ENCODE data around the gene INPP5D. TPM values are rescaled to one million over a fixed set of nuclear protein-coding genes. Genes with fewer than 3 reads are reported as not detected.

The INPP5D gene
- total RNA-seq, 1 donor from 2014 or later = 2.2 TPM

DNA sequence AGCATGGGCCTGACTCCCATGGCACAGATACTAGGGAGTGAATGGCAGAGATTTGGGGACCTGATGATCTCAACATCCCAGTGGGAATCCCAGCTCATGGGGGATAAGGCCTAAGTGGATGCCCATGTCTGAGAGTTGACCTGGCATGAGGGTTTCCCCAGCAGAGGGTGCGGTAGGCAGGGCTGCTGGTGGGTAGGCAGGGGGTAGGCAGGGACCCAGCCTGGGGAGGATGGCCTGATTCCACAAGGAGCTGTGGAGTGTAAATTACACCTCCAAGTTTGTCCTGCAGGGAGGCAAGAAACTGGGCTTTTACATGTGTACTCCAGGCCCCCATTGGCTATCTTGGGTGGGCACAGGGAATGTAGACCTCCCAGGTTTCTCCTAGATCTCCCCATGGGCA is 46.9 kb downstream of the INPP5D start:
- Mint-ChIP-seq H3K4me1 (ENCODE audit: low read depth, unreplicated experiment) (no peaks in the 10 kb centered on the region), H3K36me3 (ENCODE audit: unreplicated experiment) (no peaks in the 10 kb centered on the region), H3K27ac (ENCODE audit: unreplicated experiment) (no peak overlapping the region), H3K4me3 (ENCODE audit: unreplicated experiment) (no peak overlapping the region), H3K27me3 (ENCODE audit: unreplicated experiment) (peaks cover 1% of the 10 kb centered on the region), H3K9me3 (ENCODE audit: unreplicated experiment) (no peaks in the 10 kb centered on the region)
- TF ChIP-seq, protein P1, sequence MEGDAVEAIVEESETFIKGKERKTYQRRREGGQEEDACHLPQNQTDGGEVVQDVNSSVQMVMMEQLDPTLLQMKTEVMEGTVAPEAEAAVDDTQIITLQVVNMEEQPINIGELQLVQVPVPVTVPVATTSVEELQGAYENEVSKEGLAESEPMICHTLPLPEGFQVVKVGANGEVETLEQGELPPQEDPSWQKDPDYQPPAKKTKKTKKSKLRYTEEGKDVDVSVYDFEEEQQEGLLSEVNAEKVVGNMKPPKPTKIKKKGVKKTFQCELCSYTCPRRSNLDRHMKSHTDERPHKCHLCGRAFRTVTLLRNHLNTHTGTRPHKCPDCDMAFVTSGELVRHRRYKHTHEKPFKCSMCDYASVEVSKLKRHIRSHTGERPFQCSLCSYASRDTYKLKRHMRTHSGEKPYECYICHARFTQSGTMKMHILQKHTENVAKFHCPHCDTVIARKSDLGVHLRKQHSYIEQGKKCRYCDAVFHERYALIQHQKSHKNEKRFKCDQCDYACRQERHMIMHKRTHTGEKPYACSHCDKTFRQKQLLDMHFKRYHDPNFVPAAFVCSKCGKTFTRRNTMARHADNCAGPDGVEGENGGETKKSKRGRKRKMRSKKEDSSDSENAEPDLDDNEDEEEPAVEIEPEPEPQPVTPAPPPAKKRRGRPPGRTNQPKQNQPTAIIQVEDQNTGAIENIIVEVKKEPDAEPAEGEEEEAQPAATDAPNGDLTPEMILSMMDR (IDR thresholded peaks at IDR 0.05; ENCODE audit: partially characterized antibody, unreplicated experiment) = no peak
- DNase-seq = no peak

DNA sequence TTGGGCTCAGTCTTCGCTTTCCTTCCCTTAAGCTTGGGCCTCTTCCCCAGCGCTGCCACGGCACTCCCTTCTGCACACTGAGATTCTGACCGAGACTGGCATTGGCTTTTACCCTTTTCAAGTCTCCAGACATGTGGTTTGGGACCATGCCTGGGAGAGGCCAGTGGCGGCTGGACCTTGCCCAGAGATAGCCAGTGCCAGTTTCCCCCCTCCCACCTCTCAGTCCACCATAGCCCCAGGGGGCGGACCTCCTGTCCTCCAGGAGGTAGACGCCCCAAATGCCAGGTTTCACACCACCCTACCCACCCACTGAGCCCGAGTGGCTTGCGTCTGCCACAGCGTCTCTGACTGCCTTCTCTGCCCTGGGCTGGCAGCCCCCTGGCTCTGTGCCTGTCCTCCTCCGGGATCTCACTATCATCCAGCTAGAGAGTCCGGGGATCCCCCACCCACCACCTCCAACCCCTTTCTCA is 47.7 kb downstream of the INPP5D start:
- Mint-ChIP-seq H3K27ac (ENCODE audit: unreplicated experiment) (no peak overlapping the region), H3K9me3 (ENCODE audit: unreplicated experiment) (no peaks in the 10 kb centered on the region), H3K4me1 (ENCODE audit: low read depth, unreplicated experiment) (no peaks in the 10 kb centered on the region), H3K4me3 (ENCODE audit: unreplicated experiment) (no peak overlapping the region), H3K36me3 (ENCODE audit: unreplicated experiment) (no peaks in the 10 kb centered on the region), H3K27me3 (ENCODE audit: unreplicated experiment) (peaks cover 1% of the 10 kb centered on the region)
- no peak for DNase-seq
- TF ChIP-seq, protein P1 (IDR thresholded peaks at IDR 0.05; ENCODE audit: partially characterized antibody, unreplicated experiment) = no peak

DNA sequence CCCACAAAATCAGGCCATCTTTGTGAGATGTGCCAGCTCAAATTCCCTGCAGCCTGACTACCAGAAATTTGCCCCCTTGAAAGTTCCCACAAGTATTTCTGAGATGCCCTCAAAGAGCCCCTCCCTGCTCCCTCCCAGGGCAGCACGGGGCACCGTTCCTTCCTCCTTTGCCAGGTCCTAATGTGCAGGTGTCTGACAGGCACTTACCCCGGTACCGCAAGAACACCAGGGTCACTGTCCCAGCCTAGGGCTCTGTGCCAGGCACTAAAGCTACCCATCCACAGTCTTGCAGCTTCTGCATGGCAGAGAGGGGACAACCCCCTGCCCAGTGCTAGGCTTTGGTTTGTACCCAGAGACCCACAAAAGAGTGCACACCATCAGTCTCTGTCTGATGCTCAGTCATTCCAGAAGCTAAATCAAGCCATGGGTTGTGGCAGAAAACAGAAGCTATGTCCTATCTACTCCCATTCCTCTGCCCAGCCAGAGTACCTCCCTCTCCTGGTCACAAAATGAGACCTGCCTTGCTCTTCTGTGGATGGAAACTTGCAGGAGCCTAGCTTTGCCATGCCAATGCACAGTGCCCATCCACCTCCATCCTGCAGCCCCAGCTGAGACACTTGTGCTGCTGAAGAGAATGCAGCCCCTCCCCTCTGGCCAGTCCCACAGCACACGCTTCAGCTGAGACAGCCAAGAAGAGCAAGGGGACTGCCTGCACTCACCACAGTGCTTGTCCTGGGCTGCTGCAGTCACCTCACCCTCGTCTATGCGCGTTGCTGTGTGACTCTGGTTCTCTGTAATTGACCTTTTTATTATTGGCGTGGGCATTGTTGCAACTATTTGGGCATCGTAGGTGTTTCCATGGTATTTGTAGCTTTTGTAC is 48.7 kb downstream of the INPP5D start:
- no peak overlapping the region for H3K4me3 Mint-ChIP-seq (ENCODE audit: unreplicated experiment)
- peaks cover 1% of the 10 kb centered on the region for H3K27me3 Mint-ChIP-seq (ENCODE audit: unreplicated experiment)
- TF ChIP-seq, protein P1 (IDR thresholded peaks at IDR 0.05; ENCODE audit: partially characterized antibody, unreplicated experiment) = no peak
- no peaks in the 10 kb centered on the region for H3K4me1 Mint-ChIP-seq (ENCODE audit: low read depth, unreplicated experiment)
- no peak for DNase-seq
- H3K36me3 Mint-ChIP-seq (ENCODE audit: unreplicated experiment) = no peaks in the 10 kb centered on the region
- no peak overlapping the region for H3K27ac Mint-ChIP-seq (ENCODE audit: unreplicated experiment)
- no peaks in the 10 kb centered on the region for H3K9me3 Mint-ChIP-seq (ENCODE audit: unreplicated experiment)

DNA sequence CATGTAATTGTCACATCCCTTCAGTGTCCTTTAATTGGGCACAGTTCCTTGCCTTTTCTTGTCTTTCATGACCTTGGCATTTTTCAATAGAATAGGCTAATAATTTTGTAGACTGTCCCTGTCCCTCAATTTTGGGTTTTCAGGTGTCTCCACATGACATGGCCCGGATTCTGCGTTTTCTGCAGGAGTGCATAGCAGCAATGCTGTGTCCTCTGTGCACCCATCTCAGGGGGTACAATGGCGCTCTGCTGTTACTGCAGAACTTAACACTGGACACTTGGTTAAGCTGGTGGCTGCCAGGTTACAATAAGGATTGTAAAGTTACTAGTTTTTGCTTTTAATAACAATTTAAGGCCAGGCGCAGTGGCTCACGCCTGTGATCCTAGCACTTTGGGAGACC is 51.3 kb downstream of the INPP5D start:
- Mint-ChIP-seq H3K36me3 (ENCODE audit: unreplicated experiment) (no peaks in the 10 kb centered on the region), H3K27ac (ENCODE audit: unreplicated experiment) (no peak overlapping the region)

More for the DNA sequence above, 51.3 kb downstream of the INPP5D start:
- TF ChIP-seq, protein P1 (IDR thresholded peaks at IDR 0.05; ENCODE audit: partially characterized antibody, unreplicated experiment) = no peak
- Mint-ChIP-seq H3K9me3 (ENCODE audit: unreplicated experiment) (no peaks in the 10 kb centered on the region), H3K4me3 (ENCODE audit: unreplicated experiment) (no peak overlapping the region), H3K4me1 (ENCODE audit: low read depth, unreplicated experiment) (no peaks in the 10 kb centered on the region), H3K27me3 (ENCODE audit: unreplicated experiment) (no peaks in the 10 kb centered on the region)
- DNase-seq = no peak
